Fibroblast of villous mesenchyme (primary cell): ENCODE measurements around the gene TNFSF15. TPM values are rescaled to one million over a fixed set of nuclear protein-coding genes. Genes with fewer than 3 reads are reported as not detected.

ENCODE experiments used
- DNase-seq: peaks from one replicate; pipeline ENCODE4 v3.0.0-alpha.2; 2010; ENCODE audit warnings: low read depth
- H3K4me3 ChIP-seq: 2 replicates; pipeline ENCODE4 v1.5.1; 2011; ENCODE audit warnings: low read depth, mild to moderate bottlenecking, low read length
- total RNA-seq: library from RNA; depleted of rRNA; stranded (reverse); fragments of >200 nt; gene quantifications from 2 replicates; pipeline ENCODE4 v1.2.3, GENCODE V29; 2012
- TF ChIP-seq, protein P1 (sequence below): IDR thresholded peaks from 2 replicates; pipeline ENCODE4 v1.5.1; 2012; ENCODE audit warnings: low read depth, mild to moderate bottlenecking, low read length; ENCODE audit not compliant: insufficient read depth

Gene TNFSF15
- total RNA-seq, 1 donor = 5.6 TPM

DNA sequence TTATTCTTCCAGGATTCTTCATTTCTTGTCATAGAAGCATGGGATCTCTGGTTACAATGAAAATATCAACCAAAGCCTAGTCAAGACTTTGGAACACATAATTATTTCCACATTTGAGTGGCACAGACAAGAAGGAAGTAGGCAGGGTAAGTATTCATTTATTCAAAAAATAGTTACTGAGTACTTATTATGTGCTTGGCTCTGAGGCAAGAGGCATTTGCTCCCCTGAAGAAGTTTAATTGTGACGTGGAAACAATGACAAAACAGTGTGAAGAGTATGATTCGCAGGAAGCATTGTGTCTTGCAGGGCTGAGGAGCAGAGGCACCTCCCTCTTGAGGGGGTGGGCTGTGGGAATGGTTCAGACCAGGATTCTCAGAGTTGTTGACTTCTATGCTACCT lies 45.0 kb upstream of the TNFSF15 start:
- TF ChIP-seq, protein P1, sequence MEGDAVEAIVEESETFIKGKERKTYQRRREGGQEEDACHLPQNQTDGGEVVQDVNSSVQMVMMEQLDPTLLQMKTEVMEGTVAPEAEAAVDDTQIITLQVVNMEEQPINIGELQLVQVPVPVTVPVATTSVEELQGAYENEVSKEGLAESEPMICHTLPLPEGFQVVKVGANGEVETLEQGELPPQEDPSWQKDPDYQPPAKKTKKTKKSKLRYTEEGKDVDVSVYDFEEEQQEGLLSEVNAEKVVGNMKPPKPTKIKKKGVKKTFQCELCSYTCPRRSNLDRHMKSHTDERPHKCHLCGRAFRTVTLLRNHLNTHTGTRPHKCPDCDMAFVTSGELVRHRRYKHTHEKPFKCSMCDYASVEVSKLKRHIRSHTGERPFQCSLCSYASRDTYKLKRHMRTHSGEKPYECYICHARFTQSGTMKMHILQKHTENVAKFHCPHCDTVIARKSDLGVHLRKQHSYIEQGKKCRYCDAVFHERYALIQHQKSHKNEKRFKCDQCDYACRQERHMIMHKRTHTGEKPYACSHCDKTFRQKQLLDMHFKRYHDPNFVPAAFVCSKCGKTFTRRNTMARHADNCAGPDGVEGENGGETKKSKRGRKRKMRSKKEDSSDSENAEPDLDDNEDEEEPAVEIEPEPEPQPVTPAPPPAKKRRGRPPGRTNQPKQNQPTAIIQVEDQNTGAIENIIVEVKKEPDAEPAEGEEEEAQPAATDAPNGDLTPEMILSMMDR = no peak
- DNase-seq = no peak
- no peak overlapping the region for H3K4me3 ChIP-seq

DNA sequence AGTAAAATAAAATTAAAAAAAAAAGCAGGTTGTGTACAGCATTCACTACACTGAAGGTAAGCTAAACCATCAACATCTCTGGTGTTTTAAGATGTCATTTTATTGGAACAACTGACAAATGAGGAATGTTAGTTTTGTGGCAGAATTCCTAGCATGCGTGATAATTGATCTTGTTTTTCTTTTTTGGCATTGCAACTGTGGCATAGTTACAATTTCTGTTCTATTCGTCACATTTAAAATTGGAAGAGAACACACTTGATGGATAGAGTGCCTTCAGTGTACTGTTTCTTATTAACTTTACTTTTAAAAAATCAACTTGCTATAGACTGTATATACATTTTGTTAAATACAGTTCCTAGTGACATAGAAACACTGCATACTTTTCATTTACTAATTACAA lies 43.6 kb upstream of the TNFSF15 start:
- TF ChIP-seq, protein P1 = no peak
- no peak overlapping the region for H3K4me3 ChIP-seq
- DNase-seq = no peak

DNA sequence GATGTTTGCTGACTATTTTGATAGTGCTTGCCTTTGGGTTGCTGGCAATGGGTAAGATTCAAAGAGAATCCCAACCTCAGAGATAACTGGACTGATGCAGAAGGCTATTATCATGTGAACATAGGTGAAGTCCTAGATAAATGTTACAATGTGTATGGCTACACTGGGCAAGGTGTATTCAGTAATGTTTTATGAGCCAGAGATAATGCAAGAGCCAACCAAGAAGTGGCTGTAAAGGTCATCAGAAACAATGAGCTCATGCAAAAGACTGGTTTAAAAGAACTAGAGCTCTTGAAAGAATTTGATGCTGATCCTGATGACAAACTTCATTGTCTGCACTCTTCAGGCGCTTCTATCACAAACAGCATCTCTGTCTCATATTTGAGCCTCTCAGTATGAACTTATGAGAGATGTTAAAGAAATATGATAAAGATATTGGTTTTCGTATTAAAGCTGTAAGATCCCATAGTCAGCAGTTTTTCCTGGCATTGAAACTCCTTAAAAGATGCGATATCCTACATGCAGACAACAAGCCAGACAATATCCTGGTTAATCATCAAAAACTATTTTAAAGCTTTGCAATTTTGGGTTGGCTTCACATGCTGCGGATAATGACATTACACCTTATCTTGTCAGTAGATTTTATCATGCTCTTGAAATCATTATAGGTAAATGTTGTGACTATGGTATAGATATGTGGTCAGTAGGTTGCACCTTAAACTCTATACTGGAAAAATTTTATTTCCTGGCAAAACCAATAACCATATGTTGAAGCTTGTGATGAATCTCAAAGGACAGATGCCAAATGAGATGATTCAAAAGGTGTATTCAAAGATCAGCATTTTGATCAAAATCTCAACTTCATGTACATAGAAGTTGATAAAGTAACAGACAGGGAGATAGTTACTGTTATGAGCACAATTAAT lies 41.9 kb upstream of the TNFSF15 start:
- TF ChIP-seq, protein P1 = no peak
- DNase-seq = no peak
- no peak overlapping the region for H3K4me3 ChIP-seq

DNA sequence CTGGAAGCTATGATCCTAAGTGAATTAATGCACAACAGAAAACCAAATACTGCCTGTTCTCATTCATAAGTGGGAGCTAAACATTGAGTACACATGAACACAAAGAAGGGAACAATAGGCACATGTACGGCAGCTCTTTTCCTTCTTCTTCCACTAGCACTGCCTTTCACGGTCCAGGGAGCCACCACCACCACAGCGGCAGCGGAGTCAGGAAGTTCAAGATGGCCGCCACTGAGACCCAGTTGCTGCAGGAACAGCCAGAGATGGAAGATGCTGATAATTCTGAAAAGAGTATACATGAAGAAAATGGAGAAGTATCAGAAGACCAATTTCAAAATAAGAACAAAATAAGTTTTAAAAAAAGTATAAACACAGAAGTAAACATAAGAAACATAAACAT lies 39.5 kb upstream of the TNFSF15 start:
- no peak for DNase-seq
- H3K4me3 ChIP-seq = no peak overlapping the region
- TF ChIP-seq, protein P1 = no peak

DNA sequence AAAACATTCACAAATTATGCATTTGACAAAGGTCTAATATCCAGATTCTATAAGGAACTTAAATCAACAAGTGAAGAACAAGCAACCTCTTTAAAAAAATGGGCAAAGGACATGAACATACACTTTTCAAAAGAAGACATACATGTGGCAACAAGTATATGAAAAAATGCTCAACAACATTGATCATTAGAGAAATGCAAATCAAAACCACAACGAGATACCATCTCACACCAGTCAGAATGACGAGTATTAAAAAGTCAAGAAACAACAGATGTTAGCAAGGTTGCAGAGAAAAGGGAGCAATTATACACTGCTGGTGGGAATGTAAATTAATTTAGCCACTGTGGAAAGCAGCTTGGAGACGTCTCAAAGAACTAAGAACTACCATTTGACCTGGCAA lies 38.9 kb upstream of the TNFSF15 start:
- H3K4me3 ChIP-seq = no peak overlapping the region
- no peak for DNase-seq
- TF ChIP-seq, protein P1 = no peak

DNA sequence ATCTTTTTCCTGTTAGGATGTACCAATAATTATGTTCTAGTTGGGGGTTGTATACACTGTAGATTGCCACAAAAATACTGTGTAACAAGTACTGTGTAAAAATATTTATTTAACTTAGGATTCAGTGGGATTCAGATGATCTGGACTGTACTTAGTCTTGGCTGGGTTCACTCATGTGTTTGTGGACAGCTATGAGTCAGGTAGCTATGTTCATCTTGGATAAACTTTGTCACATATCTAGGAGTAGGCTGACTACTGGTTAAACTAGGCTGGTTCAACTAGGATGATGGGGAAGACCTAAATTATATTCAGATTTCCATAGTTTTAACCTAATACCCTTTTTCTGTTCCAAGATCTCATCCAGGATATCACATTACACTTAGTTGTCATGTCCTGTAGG lies 32.1 kb upstream of the TNFSF15 start:
- H3K4me3 ChIP-seq = no peak overlapping the region
- TF ChIP-seq, protein P1 = no peak
- no peak for DNase-seq
